ENCODE results near the gene ELL. TPM values are rescaled to one million over a fixed set of nuclear protein-coding genes. Genes with fewer than 3 reads are reported as not detected.

The ELL gene
- polyA plus RNA-seq, 3 donors, result 12.2 to 35.3 (median 12.6) TPM

- 97% methylated on average over 10 of the region's 17 CpGs for WGBS (ENCODE audit: insufficient coverage)
- Mint-ChIP-seq H3K4me3 (no peak overlapping the region), H3K36me3 (peaks cover 7 to 30% of the 10 kb centered on the region in 2 donors), H3K27me3 (ENCODE audit: low read depth in 3 of 3) (peaks cover 0 to 6% (median 2%) of the 10 kb centered on the region in 3 donors), H3K4me1 (peaks cover 45% of the 10 kb centered on the region), H3K9me3 (peaks cover 0 to under 1% (median 0%) of the 10 kb centered on the region in 7 donors), H3K27ac (peak overlapping the region in 1 of 7 donors; percentile 54)
- Histone ChIP-seq H3K27me3 (ENCODE audit: control insufficient read depth in 2 of 2, insufficient read depth in 2 of 2, low read length in 2 of 2) (no peaks in the 10 kb centered on the region), H3K4me3 (replicated peaks in 1 of 3; ENCODE audit: low read depth in 2 of 3, low read length in 3 of 3) (no peak overlapping the region), H4K20me1 (ENCODE audit: insufficient read depth, low read length) (peaks cover 100% of the 10 kb centered on the region), H3K36me3 (replicated peaks in 1 of 2; ENCODE audit: control insufficient read depth in 1 of 2, insufficient read depth in 2 of 2, low read length in 2 of 2) (no peaks in the 10 kb centered on the region), H3K79me2 (ENCODE audit: insufficient read depth, low read length) (peaks cover 54% of the 10 kb centered on the region), H3K9me3 (replicated peaks in 1 of 2; ENCODE audit: control insufficient read depth in 1 of 2, insufficient read depth in 1 of 2, low read length in 2 of 2) (no peaks in the 10 kb centered on the region), H3K4me1 (ENCODE audit: control insufficient read depth in 1 of 2, insufficient read depth in 2 of 2, low read length in 2 of 2) (peaks cover 35 to 47% of the 10 kb centered on the region in 2 donors), H3K27ac (ENCODE audit: low read depth in 1 of 2, low read length in 2 of 2) (no peak overlapping the region), H3K9ac (ENCODE audit: insufficient read depth, low read length, poor library complexity, severe bottlenecking) (no peak overlapping the region), H2AFZ (ENCODE audit: insufficient read depth, low read depth, low read length, poor library complexity, severe bottlenecking) (no peak overlapping the region), H3K4me2 (replicated peaks; ENCODE audit: extremely low read depth, low read length, poor library complexity, severe bottlenecking) (no peak overlapping the region)
- intact Hi-C loops (cut with micrococcal nuclease), result no loop called here
- DNase-seq, result no peak
- TF ChIP-seq CTCF (IDR thresholded peaks at IDR 0.05), result no peak
Observed at GRCh38 chr19:18424890-18425514, 96.9 kb downstream of the ELL start.

- TF ChIP-seq CTCF (IDR thresholded peaks at IDR 0.05), result no peak
- peaks cover 42% of the 10 kb centered on the region for H3K4me1 Mint-ChIP-seq
- no peak overlapping the region for H3K4me3 Mint-ChIP-seq
- peaks cover 55% of the 10 kb centered on the region for H3K79me2 ChIP-seq (ENCODE audit: insufficient read depth, low read length)
- H3K4me3 ChIP-seq (replicated peaks in 1 of 3; ENCODE audit: low read depth in 2 of 3, low read length in 3 of 3), result no peak overlapping the region
- no peaks in the 10 kb centered on the region for H3K27me3 ChIP-seq (ENCODE audit: control insufficient read depth in 2 of 2, insufficient read depth in 2 of 2, low read length in 2 of 2)
- DNase-seq, result no peak
- H3K27ac Mint-ChIP-seq, result no peak overlapping the region
- H3K36me3 Mint-ChIP-seq, result peaks cover 7 to 30% of the 10 kb centered on the region in 2 donors
- peaks cover 31 to 47% of the 10 kb centered on the region in 2 donors for H3K4me1 ChIP-seq (ENCODE audit: control insufficient read depth in 1 of 2, insufficient read depth in 2 of 2, low read length in 2 of 2)
- no peak overlapping the region for H3K27ac ChIP-seq (ENCODE audit: low read depth in 1 of 2, low read length in 2 of 2)
- no peaks in the 10 kb centered on the region for H3K36me3 ChIP-seq (replicated peaks in 1 of 2; ENCODE audit: control insufficient read depth in 1 of 2, insufficient read depth in 2 of 2, low read length in 2 of 2)
- peaks cover 0 to 6% (median 2%) of the 10 kb centered on the region in 3 donors for H3K27me3 Mint-ChIP-seq (ENCODE audit: low read depth in 3 of 3)
- intact Hi-C loops (cut with micrococcal nuclease), result no loop called here
- H3K9me3 ChIP-seq (replicated peaks in 1 of 2; ENCODE audit: control insufficient read depth in 1 of 2, insufficient read depth in 1 of 2, low read length in 2 of 2), result no peaks in the 10 kb centered on the region
- 89% methylated on average over 20 of the region's 22 CpGs for WGBS (ENCODE audit: insufficient coverage)
- peaks cover 94% of the 10 kb centered on the region for H4K20me1 ChIP-seq (ENCODE audit: insufficient read depth, low read length)
- H3K4me2 ChIP-seq (replicated peaks; ENCODE audit: extremely low read depth, low read length, poor library complexity, severe bottlenecking), result no peak overlapping the region
- H3K9me3 Mint-ChIP-seq, result peaks cover 0 to 3% (median 0%) of the 10 kb centered on the region in 7 donors
- H2AFZ ChIP-seq (ENCODE audit: insufficient read depth, low read depth, low read length, poor library complexity, severe bottlenecking), result no peak overlapping the region
- no peak overlapping the region for H3K9ac ChIP-seq (ENCODE audit: insufficient read depth, low read length, poor library complexity, severe bottlenecking)
Observed at GRCh38 chr19:18424122-18424889, 97.6 kb downstream of the ELL start.

Measured in CD14-positive monocyte (primary cell).